Liver (tissue), 3 donors: ENCODE results near the gene CHM.

Source experiments
- EGR1 ChIP-seq, 2 donors: IDR thresholded peaks; 2 replicates each; pipeline ENCODE4 v1.6.1; 2016 to 2018; ENCODE audit warnings: antibody characterized with exemption in 2 of 2, low read depth in 2 of 2
- FOXA1 ChIP-seq: IDR thresholded peaks from 2 replicates; pipeline ENCODE4 v1.6.1; 2016; ENCODE audit warnings: antibody characterized with exemption
- GABPA ChIP-seq, 2 donors: IDR thresholded peaks in 1 of 2; conservative IDR thresholded peaks in 1 of 2; 2 replicates each; pipeline ENCODE4 v1.6.1; 2016; ENCODE audit warnings: antibody characterized with exemption in 2 of 2, mild to moderate bottlenecking in 1 of 2, moderate library complexity in 1 of 2
- NR2F2 ChIP-seq: IDR thresholded peaks from 2 replicates; pipeline ENCODE4 v1.6.1; 2016; ENCODE audit warnings: antibody characterized with exemption
- RAD21 ChIP-seq, 2 donors: IDR thresholded peaks; 2 replicates each; pipeline ENCODE4 v1.6.1; 2016; ENCODE audit warnings: antibody characterized with exemption in 2 of 2, mild to moderate bottlenecking in 2 of 2
- RXRA ChIP-seq, 2 donors: IDR thresholded peaks; 2 replicates each; pipeline ENCODE4 v1.6.1; 2017 to 2018; ENCODE audit warnings: antibody characterized with exemption in 2 of 2, mild to moderate bottlenecking in 1 of 2
- SP1 ChIP-seq: IDR thresholded peaks from 2 replicates; pipeline ENCODE4 v1.6.1; 2018; ENCODE audit warnings: antibody characterized with exemption, mild to moderate bottlenecking
- YY1 ChIP-seq: IDR thresholded peaks from 2 replicates; pipeline ENCODE4 v1.6.1; 2016; ENCODE audit warnings: antibody characterized with exemption, mild to moderate bottlenecking
- TF ChIP-seq, protein P1 (sequence below): fragments of 150-350 bp; IDR thresholded peaks from 2 replicates; pipeline ENCODE4 v1.5.1; 2017; ENCODE audit warnings: improper control_type of control experiment, low read depth, low read length; ENCODE audit not compliant: missing input control
- TF ChIP-seq, protein P2 (sequence below): IDR thresholded peaks from 2 replicates; pipeline ENCODE4 v1.6.1; 2016; ENCODE audit warnings: antibody characterized with exemption
- TF ChIP-seq, protein P3 (sequence below): IDR thresholded peaks from 2 replicates; pipeline ENCODE4 v1.6.1; 2016; ENCODE audit warnings: antibody characterized with exemption, mild to moderate bottlenecking
- TF ChIP-seq, protein P4 (sequence below): IDR thresholded peaks from 2 replicates; pipeline ENCODE4 v1.6.1; 2016; ENCODE audit warnings: antibody characterized with exemption
- donor health status: healthy.
- donor health status: healthy.

DNA sequence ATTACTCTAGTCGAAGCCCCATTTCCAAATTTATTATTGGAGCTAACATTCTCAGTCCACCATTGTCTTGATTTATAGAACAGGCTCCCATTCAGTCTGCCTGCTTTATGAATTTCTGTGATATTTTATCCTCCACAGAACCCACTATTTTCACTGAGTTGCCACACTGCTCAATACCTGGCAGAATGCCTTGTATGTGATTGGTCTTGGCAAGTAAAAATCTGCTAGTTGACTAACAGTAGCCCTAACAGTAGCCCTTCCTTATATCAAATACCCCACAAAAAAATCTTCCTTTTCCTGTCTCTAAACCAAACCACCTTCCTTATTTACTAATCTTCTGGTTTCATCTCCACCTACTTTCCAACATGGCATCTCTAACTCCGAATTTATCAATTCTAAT is 82.6 kb downstream of the CHM start:
- TF ChIP-seq, protein P1, sequence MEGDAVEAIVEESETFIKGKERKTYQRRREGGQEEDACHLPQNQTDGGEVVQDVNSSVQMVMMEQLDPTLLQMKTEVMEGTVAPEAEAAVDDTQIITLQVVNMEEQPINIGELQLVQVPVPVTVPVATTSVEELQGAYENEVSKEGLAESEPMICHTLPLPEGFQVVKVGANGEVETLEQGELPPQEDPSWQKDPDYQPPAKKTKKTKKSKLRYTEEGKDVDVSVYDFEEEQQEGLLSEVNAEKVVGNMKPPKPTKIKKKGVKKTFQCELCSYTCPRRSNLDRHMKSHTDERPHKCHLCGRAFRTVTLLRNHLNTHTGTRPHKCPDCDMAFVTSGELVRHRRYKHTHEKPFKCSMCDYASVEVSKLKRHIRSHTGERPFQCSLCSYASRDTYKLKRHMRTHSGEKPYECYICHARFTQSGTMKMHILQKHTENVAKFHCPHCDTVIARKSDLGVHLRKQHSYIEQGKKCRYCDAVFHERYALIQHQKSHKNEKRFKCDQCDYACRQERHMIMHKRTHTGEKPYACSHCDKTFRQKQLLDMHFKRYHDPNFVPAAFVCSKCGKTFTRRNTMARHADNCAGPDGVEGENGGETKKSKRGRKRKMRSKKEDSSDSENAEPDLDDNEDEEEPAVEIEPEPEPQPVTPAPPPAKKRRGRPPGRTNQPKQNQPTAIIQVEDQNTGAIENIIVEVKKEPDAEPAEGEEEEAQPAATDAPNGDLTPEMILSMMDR: no peak
- TF ChIP-seq, protein P2, sequence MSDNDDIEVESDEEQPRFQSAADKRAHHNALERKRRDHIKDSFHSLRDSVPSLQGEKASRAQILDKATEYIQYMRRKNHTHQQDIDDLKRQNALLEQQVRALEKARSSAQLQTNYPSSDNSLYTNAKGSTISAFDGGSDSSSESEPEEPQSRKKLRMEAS: no peak
- TF ChIP-seq RAD21 (IDR thresholded peaks at IDR 0.05) (no peak), RXRA (IDR thresholded peaks at IDR 0.05) (no peak), NR2F2 (no peak), SP1 (no peak), FOXA1 (no peak), EGR1 (IDR thresholded peaks at IDR 0.05; ENCODE audit: low read depth in 2 of 2) (no peak), GABPA (IDR thresholded peaks at IDR 0.05 in 1 of 2, conservative IDR thresholded peaks at IDR 0.05 in 1 of 2) (no peak), YY1 (no peak)
- TF ChIP-seq, protein P3, sequence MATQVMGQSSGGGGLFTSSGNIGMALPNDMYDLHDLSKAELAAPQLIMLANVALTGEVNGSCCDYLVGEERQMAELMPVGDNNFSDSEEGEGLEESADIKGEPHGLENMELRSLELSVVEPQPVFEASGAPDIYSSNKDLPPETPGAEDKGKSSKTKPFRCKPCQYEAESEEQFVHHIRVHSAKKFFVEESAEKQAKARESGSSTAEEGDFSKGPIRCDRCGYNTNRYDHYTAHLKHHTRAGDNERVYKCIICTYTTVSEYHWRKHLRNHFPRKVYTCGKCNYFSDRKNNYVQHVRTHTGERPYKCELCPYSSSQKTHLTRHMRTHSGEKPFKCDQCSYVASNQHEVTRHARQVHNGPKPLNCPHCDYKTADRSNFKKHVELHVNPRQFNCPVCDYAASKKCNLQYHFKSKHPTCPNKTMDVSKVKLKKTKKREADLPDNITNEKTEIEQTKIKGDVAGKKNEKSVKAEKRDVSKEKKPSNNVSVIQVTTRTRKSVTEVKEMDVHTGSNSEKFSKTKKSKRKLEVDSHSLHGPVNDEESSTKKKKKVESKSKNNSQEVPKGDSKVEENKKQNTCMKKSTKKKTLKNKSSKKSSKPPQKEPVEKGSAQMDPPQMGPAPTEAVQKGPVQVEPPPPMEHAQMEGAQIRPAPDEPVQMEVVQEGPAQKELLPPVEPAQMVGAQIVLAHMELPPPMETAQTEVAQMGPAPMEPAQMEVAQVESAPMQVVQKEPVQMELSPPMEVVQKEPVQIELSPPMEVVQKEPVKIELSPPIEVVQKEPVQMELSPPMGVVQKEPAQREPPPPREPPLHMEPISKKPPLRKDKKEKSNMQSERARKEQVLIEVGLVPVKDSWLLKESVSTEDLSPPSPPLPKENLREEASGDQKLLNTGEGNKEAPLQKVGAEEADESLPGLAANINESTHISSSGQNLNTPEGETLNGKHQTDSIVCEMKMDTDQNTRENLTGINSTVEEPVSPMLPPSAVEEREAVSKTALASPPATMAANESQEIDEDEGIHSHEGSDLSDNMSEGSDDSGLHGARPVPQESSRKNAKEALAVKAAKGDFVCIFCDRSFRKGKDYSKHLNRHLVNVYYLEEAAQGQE: no peak
- TF ChIP-seq, protein P4, sequence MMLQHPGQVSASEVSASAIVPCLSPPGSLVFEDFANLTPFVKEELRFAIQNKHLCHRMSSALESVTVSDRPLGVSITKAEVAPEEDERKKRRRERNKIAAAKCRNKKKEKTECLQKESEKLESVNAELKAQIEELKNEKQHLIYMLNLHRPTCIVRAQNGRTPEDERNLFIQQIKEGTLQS: no peak
